HFF-Myc (cell line): ENCODE data around the gene SPATA31C1.

Source experiments
- DNase-seq: peaks from one replicate; pipeline ENCODE4 v3.0.0-alpha.2; 2011; ENCODE audit warnings: low read depth; ENCODE audit errors: extremely low read depth
- H3K4me3 ChIP-seq: replicated peaks from 2 replicates; pipeline ENCODE4 v1.5.1; 2011; ENCODE audit warnings: low read depth, mild to moderate bottlenecking, control low read depth, low read length
- TF ChIP-seq, protein P1 (sequence below): IDR thresholded peaks from 2 replicates; pipeline ENCODE4 v1.5.1; 2012; ENCODE audit warnings: mild to moderate bottlenecking, low read depth, low read length, control low read depth; ENCODE audit errors: missing control alignments

Gene SPATA31C1

DNA sequence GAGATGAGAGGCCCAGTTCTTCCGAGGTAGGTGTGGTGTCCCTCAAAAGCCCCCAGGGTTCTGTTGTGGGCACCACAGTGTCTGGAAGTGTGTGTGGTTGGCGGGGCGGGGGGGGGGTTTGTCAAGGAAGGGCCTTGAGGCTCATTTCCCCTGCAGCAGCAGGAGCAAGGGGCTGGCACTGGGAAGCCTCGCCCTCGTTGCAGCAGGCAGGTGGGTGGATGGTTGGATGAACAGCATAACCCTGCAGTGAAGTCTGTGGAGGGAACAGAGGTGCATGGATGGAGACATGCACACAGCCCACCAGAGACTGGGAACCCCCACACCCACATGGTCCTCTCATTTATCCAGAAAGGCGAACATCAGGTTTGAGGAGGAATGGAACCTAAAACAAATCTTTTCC is 37.1 kb upstream of the SPATA31C1 start:
- H3K4me3 ChIP-seq: no peak overlapping the region
- DNase-seq: no peak
- TF ChIP-seq, protein P1, sequence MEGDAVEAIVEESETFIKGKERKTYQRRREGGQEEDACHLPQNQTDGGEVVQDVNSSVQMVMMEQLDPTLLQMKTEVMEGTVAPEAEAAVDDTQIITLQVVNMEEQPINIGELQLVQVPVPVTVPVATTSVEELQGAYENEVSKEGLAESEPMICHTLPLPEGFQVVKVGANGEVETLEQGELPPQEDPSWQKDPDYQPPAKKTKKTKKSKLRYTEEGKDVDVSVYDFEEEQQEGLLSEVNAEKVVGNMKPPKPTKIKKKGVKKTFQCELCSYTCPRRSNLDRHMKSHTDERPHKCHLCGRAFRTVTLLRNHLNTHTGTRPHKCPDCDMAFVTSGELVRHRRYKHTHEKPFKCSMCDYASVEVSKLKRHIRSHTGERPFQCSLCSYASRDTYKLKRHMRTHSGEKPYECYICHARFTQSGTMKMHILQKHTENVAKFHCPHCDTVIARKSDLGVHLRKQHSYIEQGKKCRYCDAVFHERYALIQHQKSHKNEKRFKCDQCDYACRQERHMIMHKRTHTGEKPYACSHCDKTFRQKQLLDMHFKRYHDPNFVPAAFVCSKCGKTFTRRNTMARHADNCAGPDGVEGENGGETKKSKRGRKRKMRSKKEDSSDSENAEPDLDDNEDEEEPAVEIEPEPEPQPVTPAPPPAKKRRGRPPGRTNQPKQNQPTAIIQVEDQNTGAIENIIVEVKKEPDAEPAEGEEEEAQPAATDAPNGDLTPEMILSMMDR: no peak

DNA sequence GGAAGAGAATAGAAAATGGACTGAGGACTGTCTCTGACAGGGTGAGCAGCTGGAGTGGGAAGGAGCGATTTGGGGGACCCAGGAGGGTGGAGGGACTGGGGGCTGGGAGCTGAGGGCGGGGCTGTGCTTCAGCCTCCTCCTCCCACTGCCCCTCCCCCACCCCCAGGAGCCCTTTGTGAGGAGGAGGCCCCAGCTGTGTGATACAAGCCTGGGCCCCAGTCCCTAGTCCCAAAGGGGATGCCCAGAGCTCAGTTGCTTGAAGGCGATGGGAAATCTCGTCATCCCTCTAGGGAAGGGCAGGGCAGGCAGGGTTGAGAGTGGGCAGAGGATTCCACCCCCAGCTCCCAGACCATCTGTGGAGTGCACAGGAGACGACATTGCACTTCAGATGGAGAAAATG is 35.1 kb upstream of the SPATA31C1 start, which contains the start of gene SPATA31E1:
Gene SPATA31E1 (plus strand): TSS at position 251 of the 400 bp plus-strand sequence. CDS start 15 bp downstream, at position 266.
- TF ChIP-seq, protein P1: no peak
- DNase-seq: no peak
- H3K4me3 ChIP-seq: no peak within 1 kb of the TSS

DNA sequence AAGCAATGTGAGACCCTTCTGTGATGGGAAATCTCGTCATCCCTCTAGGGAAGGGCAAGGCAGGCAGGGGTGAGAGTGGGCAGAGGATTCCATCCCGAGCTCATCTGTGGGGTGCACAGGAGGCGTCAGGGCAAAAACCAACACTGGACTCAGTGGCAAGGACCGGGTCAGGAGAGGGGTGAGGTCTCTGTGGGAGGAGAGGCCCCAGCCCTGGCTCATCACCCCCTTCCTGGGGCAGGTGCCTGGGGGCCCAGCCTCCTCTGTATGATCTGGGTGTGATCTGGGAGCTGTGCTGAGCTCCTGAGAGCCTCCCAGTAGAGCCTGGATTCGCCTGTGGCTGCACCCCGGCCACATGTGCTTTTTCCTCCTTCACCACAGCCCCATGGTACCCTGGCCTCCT is 34.5 kb upstream of the SPATA31C1 start:
- no peak for DNase-seq

DNA sequence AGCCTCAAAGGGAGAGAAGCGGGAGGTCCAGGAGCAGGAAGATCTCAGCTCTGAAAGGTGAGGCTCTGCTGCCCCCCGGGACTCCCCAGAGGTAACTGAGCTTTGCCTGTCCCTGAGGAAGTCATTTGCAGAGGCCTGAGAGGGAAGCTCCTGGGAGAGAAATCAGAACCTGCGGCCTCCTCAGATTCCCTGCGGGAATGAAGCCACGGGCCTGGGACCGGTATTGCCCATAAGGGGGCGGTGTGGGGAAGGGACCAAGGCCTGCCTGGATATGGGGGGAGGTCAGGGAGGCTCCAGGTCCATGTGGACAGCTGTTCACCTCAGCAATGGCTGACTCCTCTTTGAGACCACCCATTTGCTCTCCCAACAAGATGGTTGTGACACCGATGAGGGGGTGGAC is 33.8 kb upstream of the SPATA31C1 start:
- TF ChIP-seq, protein P1: peak; percentile 42
- DNase-seq: no peak
- no peak overlapping the region for H3K4me3 ChIP-seq

More for the DNA sequence above, 34.5 kb upstream of the SPATA31C1 start:
- TF ChIP-seq, protein P1: no peak
- H3K4me3 ChIP-seq: no peak overlapping the region

DNA sequence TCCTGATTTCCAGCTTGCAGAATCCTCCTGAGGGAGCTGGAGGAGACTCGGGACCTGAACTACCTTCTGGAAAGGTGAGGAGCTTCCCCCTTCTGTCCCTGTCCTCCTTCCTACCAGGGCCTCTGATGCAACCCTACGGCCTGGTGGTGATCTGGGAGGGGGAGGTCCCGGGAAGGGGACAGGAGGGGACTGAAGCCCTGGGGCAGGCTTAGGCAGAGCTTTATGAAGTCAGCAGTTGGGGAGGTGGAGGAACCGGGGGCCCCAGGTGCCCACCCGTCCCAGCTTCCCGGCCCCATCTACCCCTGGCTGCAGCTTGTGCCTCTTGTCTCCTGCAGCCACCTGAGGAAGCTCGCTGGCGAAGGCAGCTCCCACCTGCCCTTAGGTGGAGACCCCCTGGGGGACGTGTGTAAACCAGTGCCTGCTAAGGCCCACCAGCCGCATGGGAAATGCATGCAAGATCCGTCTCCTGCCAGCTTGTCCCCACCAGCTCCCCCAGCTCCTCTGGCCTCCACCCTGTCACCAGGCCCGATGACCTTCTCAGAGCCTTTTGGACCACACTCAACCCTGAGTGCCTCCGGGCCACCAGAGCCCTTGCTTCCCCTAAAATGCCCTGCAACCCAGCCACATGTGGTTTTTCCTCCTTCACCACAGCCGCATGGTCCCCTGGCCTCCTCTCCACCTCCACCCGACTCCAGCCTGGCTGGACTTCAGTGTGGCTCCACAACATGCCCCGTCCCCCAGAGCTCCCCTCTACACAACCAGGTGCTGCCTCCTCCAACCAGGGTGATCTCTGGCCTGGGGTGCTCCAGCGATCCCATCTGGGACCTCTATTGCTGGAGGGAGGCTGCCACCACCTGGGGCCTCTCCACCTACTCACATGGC is 32.9 kb upstream of the SPATA31C1 start:
- TF ChIP-seq, protein P1: no peak
- H3K4me3 ChIP-seq: no peak overlapping the region
- DNase-seq: no peak

DNA sequence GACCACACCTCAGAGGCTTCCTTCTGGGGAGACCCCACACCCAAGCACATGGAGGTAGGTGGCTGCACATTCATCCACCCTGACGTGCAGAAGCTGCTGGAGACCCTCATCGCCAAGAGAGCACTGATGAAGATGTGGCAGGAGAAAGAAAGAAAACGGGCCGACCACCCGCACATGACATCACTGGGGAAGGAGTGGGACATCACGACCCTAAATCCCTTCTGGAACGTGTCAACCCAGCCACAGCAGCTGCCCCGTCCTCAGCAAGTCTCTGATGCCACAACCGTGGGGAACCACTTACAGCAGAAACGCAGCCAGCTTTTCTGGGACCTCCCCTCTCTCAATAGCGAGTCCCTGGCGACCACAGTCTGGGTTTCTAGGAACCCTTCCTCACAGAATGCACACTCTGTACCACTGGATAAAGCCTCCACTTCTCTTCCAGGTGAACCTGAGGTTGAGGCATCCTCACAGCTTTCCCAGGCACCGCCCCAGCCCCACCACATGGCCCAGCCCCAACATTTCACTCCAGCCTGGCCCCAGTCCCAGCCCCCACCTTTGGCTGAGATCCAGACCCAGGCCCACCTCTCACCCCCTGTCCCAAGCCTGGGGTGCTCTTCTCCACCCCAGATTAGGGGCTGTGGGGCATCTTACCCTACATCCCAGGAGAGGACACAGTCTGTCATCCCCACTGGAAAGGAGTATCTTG is 32.1 kb upstream of the SPATA31C1 start:
- no peak for DNase-seq
- H3K4me3 ChIP-seq: no peak overlapping the region
- TF ChIP-seq, protein P1: no peak
